Right lobe of liver (tissue), 4 donors: ENCODE measurements around the gene CACNB2.

Experiments
- POLR2A ChIP-seq: fragments of 450-650 bp; IDR thresholded peaks from one replicate; pipeline ENCODE4 v1.6.1; 2017; ENCODE audit warnings: antibody characterized with exemption, mild to moderate bottlenecking
- TF ChIP-seq, protein P1 (sequence below), 4 donors: fragments of 200-600 bp in 3 of 4; fragments of 450-650 bp in 1 of 4; IDR thresholded peaks; one replicate each; pipeline versions ENCODE4 v1.5.1 to v1.8.0; 2016 to 2022; ENCODE audit warnings: antibody characterized with exemption in 4 of 4, mild to moderate bottlenecking in 2 of 4
- donor health status: DM: no; HTN: no; CAD: no.
- donor health status: DM: no; HTN: no; CAD: no.
- donor health status: DM: no; HTN: yes; CAD: no.

- TF ChIP-seq, protein P1, sequence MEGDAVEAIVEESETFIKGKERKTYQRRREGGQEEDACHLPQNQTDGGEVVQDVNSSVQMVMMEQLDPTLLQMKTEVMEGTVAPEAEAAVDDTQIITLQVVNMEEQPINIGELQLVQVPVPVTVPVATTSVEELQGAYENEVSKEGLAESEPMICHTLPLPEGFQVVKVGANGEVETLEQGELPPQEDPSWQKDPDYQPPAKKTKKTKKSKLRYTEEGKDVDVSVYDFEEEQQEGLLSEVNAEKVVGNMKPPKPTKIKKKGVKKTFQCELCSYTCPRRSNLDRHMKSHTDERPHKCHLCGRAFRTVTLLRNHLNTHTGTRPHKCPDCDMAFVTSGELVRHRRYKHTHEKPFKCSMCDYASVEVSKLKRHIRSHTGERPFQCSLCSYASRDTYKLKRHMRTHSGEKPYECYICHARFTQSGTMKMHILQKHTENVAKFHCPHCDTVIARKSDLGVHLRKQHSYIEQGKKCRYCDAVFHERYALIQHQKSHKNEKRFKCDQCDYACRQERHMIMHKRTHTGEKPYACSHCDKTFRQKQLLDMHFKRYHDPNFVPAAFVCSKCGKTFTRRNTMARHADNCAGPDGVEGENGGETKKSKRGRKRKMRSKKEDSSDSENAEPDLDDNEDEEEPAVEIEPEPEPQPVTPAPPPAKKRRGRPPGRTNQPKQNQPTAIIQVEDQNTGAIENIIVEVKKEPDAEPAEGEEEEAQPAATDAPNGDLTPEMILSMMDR (IDR thresholded peaks at IDR 0.05): no peak
- TF ChIP-seq POLR2A: no peak
Observed at GRCh38 chr10:18362892-18363291, 222.7 kb downstream of the CACNB2 start.
